ENCODE measurements around the gene SLC35A3.
"Not testable (repeated sequence)": the region's sequence is repeated elsewhere in the genome, so short reads cannot be mapped to it uniquely, and the experiment has no call there.

Gene SLC35A3

GRCh38 chr1:100039591-100039990, 69.8 kb downstream of the SLC35A3 start:
- H3K27ac ChIP-seq (ENCODE audit: low read depth, low read length): peak overlapping the region; percentile 90
- H3K36me3 ChIP-seq (ENCODE audit: control insufficient read depth, insufficient read depth, low read length): no peaks in the 10 kb centered on the region
- H3K9ac ChIP-seq (ENCODE audit: low read length): no peak overlapping the region
- no peaks in the 10 kb centered on the region for H3K27me3 ChIP-seq (ENCODE audit: control insufficient read depth, insufficient read depth, low read length)
- H3K4me1 ChIP-seq (ENCODE audit: control insufficient read depth, insufficient read depth, low read length): peaks cover 10% of the 10 kb centered on the region
- H3K4me3 ChIP-seq (ENCODE audit: low read length): peak overlapping the region; percentile 85

DNA sequence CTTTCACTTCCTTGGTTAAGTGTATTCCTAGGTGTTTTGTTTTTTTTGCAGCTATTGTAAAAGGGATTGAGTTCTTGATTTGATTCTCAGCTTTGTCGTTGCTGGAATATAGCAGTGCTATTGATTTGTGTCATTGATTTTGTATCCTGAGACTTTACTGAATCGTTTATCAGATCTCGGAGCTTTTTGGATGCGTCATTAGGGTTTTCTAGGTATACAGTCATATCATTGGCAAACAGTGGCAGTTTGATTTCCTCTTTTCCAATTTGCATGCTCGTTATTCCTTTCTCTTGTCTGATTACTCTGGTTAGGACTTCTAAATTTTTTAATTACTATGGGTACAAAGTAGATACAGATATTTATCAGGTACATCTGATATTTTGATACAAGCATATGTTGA, 75.4 kb downstream of the SLC35A3 start:
- Histone ChIP-seq H3K4me1 (ENCODE audit: control insufficient read depth, insufficient read depth, low read length) (peaks cover 6% of the 10 kb centered on the region), H3K4me3 (ENCODE audit: low read length) (no peak overlapping the region)

GRCh38 chr1:100047235-100047708, 77.5 kb downstream of the SLC35A3 start:
- not testable (repeated sequence) for H3K27ac ChIP-seq (ENCODE audit: low read depth, low read length); H3K4me3 ChIP-seq (ENCODE audit: low read length); H3K36me3 ChIP-seq (ENCODE audit: control insufficient read depth, insufficient read depth, low read length); H3K27me3 ChIP-seq (ENCODE audit: control insufficient read depth, insufficient read depth, low read length); H3K4me1 ChIP-seq (ENCODE audit: control insufficient read depth, insufficient read depth, low read length); H3K9ac ChIP-seq (ENCODE audit: low read length)

More for the DNA sequence above, 75.4 kb downstream of the SLC35A3 start:
- Histone ChIP-seq H3K9ac (ENCODE audit: low read length) (no peak overlapping the region), H3K36me3 (ENCODE audit: control insufficient read depth, insufficient read depth, low read length) (no peaks in the 10 kb centered on the region), H3K27ac (ENCODE audit: low read depth, low read length) (no peak overlapping the region), H3K27me3 (ENCODE audit: control insufficient read depth, insufficient read depth, low read length) (no peaks in the 10 kb centered on the region)

DNA sequence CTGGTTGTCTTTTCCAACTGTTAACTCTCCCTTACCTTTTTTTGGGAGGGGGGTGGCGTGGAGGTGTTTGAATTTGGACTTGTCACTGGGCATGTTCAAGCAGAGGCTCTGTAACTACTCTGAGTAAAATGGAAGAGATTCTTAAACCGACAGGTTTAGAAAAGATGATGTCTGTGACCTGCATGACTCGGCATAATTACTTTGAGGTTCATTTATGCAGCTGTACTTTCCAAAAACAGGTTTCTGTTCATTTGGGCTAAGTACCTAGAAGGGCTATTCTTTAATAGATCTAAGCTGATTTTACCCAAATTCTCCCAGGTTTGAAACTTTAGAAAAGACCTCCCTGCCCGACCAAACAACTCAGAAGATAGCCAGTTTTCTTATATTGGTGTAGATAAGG, 80.3 kb downstream of the SLC35A3 start:
- Histone ChIP-seq H3K27me3 (ENCODE audit: control insufficient read depth, insufficient read depth, low read length) (no peaks in the 10 kb centered on the region), H3K9ac (ENCODE audit: low read length) (no peak overlapping the region), H3K4me1 (ENCODE audit: control insufficient read depth, insufficient read depth, low read length) (peaks cover 3% of the 10 kb centered on the region), H3K36me3 (ENCODE audit: control insufficient read depth, insufficient read depth, low read length) (no peaks in the 10 kb centered on the region), H3K4me3 (ENCODE audit: low read length) (no peak overlapping the region), H3K27ac (ENCODE audit: low read depth, low read length) (no peak overlapping the region)

DNA sequence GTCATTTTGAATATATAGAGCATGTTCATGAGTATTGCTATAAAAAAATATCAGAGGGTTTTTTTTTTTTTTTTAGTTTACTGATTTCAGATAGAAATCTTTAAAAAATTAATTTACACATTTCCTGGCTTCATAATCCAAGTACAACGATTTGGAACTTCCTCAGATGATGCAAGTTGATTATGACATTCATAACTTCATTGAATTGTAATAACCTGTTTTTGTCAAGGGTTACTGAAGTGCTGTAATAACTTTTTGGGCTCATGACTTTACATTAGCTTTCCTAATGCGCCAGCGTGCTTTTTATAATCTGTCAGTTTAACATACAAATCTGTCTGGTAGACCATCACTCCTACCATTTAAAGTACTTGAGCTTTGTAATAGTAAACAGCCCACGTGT, 81.6 kb downstream of the SLC35A3 start:
- H3K9ac ChIP-seq (ENCODE audit: low read length): no peak overlapping the region
- no peaks in the 10 kb centered on the region for H3K36me3 ChIP-seq (ENCODE audit: control insufficient read depth, insufficient read depth, low read length)
- peaks cover 3% of the 10 kb centered on the region for H3K4me1 ChIP-seq (ENCODE audit: control insufficient read depth, insufficient read depth, low read length)
- H3K27ac ChIP-seq (ENCODE audit: low read depth, low read length): no peak overlapping the region
- no peaks in the 10 kb centered on the region for H3K27me3 ChIP-seq (ENCODE audit: control insufficient read depth, insufficient read depth, low read length)
- no peak overlapping the region for H3K4me3 ChIP-seq (ENCODE audit: low read length)

- Histone ChIP-seq H3K4me1 (ENCODE audit: control insufficient read depth, insufficient read depth, low read length) (peaks cover 3% of the 10 kb centered on the region), H3K27ac (ENCODE audit: low read depth, low read length) (no peak overlapping the region), H3K4me3 (ENCODE audit: low read length) (no peak overlapping the region), H3K9ac (ENCODE audit: low read length) (no peak overlapping the region), H3K36me3 (ENCODE audit: control insufficient read depth, insufficient read depth, low read length) (no peaks in the 10 kb centered on the region), H3K27me3 (ENCODE audit: control insufficient read depth, insufficient read depth, low read length) (no peaks in the 10 kb centered on the region)
Measured at GRCh38 chr1:100051893-100052292, 82.1 kb downstream of the SLC35A3 start.

DNA sequence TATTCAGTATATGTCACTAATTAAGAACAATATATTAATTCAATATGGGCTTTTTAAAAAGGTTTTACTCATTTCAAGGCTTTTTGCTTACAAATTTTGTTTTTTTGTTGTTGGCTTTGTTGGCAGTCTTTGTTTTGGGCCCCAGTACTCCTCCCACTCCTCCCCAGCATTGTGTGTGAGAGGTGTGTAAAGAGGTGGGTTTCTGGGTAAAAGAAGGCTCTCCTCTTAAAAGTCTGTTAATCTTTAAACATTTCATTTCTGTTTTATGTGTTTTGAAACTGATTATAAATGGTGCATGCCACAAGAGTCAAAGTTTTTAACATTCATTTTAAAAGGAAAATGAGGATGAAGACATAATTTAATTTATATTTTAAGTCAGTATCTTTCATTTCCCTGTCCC, 83.3 kb downstream of the SLC35A3 start:
- Histone ChIP-seq H3K36me3 (ENCODE audit: control insufficient read depth, insufficient read depth, low read length) (no peaks in the 10 kb centered on the region), H3K4me3 (ENCODE audit: low read length) (no peak overlapping the region), H3K27me3 (ENCODE audit: control insufficient read depth, insufficient read depth, low read length) (no peaks in the 10 kb centered on the region), H3K4me1 (ENCODE audit: control insufficient read depth, insufficient read depth, low read length) (peaks cover 3% of the 10 kb centered on the region), H3K9ac (ENCODE audit: low read length) (no peak overlapping the region), H3K27ac (ENCODE audit: low read depth, low read length) (no peak overlapping the region)

DNA sequence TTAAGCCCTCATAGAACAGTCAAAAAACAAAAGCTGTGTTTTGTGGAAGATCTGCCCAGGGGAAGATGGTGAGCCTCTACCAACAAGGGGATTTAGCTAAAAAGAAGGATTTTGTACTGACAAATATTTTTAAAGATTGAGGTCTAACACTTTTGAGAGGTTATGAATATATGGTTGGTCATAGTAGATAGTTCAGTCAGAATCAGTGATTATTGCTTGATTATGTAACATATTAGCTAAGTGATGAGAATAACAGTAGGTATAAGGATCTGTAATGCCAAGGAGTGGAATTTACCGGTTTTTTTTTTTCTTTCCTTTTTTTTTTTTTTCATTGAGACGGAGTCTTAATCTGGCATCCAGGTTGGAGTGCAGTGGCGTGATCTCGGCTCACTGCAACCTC, 83.9 kb downstream of the SLC35A3 start:
- Histone ChIP-seq H3K36me3 (ENCODE audit: control insufficient read depth, insufficient read depth, low read length) (no peaks in the 10 kb centered on the region), H3K27ac (ENCODE audit: low read depth, low read length) (no peak overlapping the region), H3K4me1 (ENCODE audit: control insufficient read depth, insufficient read depth, low read length) (peaks cover 3% of the 10 kb centered on the region), H3K9ac (ENCODE audit: low read length) (no peak overlapping the region), H3K4me3 (ENCODE audit: low read length) (no peak overlapping the region), H3K27me3 (ENCODE audit: control insufficient read depth, insufficient read depth, low read length) (no peaks in the 10 kb centered on the region)

GRCh38 chr1:100061681-100062080, 91.9 kb downstream of the SLC35A3 start:
- H3K27ac ChIP-seq (ENCODE audit: low read depth, low read length): no peak overlapping the region
- H3K4me1 ChIP-seq (ENCODE audit: control insufficient read depth, insufficient read depth, low read length): no peaks in the 10 kb centered on the region
- peaks cover 3% of the 10 kb centered on the region for H3K36me3 ChIP-seq (ENCODE audit: control insufficient read depth, insufficient read depth, low read length)
- no peak overlapping the region for H3K9ac ChIP-seq (ENCODE audit: low read length)
- no peaks in the 10 kb centered on the region for H3K27me3 ChIP-seq (ENCODE audit: control insufficient read depth, insufficient read depth, low read length)
- H3K4me3 ChIP-seq (ENCODE audit: low read length): no peak overlapping the region

GRCh38 chr1:100065183-100065968, 95.6 kb downstream of the SLC35A3 start:
- Histone ChIP-seq H3K9ac (ENCODE audit: low read length) (no peak overlapping the region), H3K4me1 (ENCODE audit: control insufficient read depth, insufficient read depth, low read length) (no peaks in the 10 kb centered on the region), H3K36me3 (ENCODE audit: control insufficient read depth, insufficient read depth, low read length) (peaks cover 17% of the 10 kb centered on the region), H3K27me3 (ENCODE audit: control insufficient read depth, insufficient read depth, low read length) (no peaks in the 10 kb centered on the region), H3K4me3 (ENCODE audit: low read length) (no peak overlapping the region), H3K27ac (ENCODE audit: low read depth, low read length) (no peak overlapping the region)

DNA sequence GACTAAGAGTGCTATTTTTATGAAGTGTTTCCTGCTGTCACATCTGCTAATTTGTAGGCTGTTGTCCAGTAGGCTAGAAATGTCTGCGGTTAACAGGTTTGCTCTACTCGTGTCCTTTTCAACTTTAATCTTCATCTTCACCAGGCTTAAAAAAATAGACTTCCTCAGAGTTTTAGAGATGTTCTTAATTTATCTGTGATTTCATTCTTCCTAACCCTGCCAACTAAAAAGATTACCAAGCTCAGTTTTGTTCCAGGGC, 96.1 kb downstream of the SLC35A3 start:
- Histone ChIP-seq H3K9ac (ENCODE audit: low read length) (no peak overlapping the region), H3K36me3 (ENCODE audit: control insufficient read depth, insufficient read depth, low read length) (peaks cover 17% of the 10 kb centered on the region), H3K27me3 (ENCODE audit: control insufficient read depth, insufficient read depth, low read length) (no peaks in the 10 kb centered on the region), H3K4me3 (ENCODE audit: low read length) (no peak overlapping the region), H3K4me1 (ENCODE audit: control insufficient read depth, insufficient read depth, low read length) (no peaks in the 10 kb centered on the region), H3K27ac (ENCODE audit: low read depth, low read length) (no peak overlapping the region)

- Histone ChIP-seq H3K4me1 (ENCODE audit: control insufficient read depth, insufficient read depth, low read length) (no peaks in the 10 kb centered on the region), H3K27ac (ENCODE audit: low read depth, low read length) (no peak overlapping the region), H3K27me3 (ENCODE audit: control insufficient read depth, insufficient read depth, low read length) (no peaks in the 10 kb centered on the region), H3K36me3 (ENCODE audit: control insufficient read depth, insufficient read depth, low read length) (peaks cover 20% of the 10 kb centered on the region), H3K4me3 (ENCODE audit: low read length) (no peak overlapping the region), H3K9ac (ENCODE audit: low read length) (no peak overlapping the region)
Measured at GRCh38 chr1:100070201-100070939, 100.6 kb downstream of the SLC35A3 start.

DNA sequence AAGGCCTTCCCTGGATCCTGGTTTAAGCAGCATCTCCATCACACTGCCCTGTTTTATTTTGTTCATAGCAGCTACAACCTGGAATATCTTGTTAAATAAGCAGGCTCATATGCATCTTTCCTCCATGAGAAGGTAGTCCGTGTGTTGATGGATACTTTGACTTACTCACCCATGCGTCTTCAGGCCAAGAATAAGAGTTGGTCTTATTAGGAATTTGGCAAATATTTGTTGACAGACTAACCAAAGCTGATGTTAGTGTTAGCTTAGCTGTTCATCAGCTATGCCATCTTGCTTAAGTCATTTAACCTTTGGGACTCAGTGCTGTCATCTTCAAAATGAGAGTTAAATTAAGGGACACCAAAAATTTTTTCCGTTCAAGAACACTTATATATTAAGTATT, 103.7 kb downstream of the SLC35A3 start:
- Histone ChIP-seq H3K4me1 (ENCODE audit: control insufficient read depth, insufficient read depth, low read length) (no peaks in the 10 kb centered on the region), H3K9ac (ENCODE audit: low read length) (no peak overlapping the region), H3K27ac (ENCODE audit: low read depth, low read length) (no peak overlapping the region), H3K36me3 (ENCODE audit: control insufficient read depth, insufficient read depth, low read length) (peaks cover 14% of the 10 kb centered on the region), H3K4me3 (ENCODE audit: low read length) (no peak overlapping the region), H3K27me3 (ENCODE audit: control insufficient read depth, insufficient read depth, low read length) (no peaks in the 10 kb centered on the region)

Data from rectal smooth muscle tissue (tissue), 1 donor.